ENCODE measurements around the gene SMPD4.
"Not testable (repeated sequence)": the region's sequence is repeated elsewhere in the genome, so short reads cannot be mapped to it uniquely, and the experiment has no call there.

Gene SMPD4

DNA sequence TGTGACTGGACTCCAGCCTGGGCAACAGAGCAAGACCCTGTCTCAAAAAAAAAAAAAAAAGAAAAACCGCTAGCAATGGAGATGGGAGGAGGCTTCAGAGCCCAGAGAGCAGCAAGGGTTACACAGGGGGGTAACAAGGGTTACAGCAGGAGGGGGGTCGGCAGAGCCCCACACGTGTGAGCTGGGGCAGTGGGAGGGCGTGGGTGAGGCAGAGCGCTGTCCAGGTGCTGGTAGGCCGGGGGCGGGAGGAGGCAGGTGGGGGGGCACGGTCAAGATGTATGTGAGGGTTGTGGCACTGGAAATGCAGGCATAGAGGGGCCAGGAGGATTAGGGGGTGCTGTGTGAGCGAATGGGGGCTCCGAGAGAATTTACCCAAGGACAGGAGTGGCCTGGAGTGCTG, 4.0 kb upstream of the SMPD4 start:
- Histone ChIP-seq H2BK120ac (ENCODE audit: low read depth, low read length) (no peak overlapping the region), H3K18ac (ENCODE audit: low read depth in 1 of 2, low read length in 2 of 2) (no peak overlapping the region), H3K27me3 (ENCODE audit: control insufficient read depth in 1 of 2, insufficient read depth in 1 of 2, low read length in 2 of 2) (no peaks in the 10 kb centered on the region), H3K9me3 (ENCODE audit: control insufficient read depth, low read length) (no peaks in the 10 kb centered on the region), H4K91ac (ENCODE audit: low read length) (no peak overlapping the region), H3K79me1 (replicated peaks; ENCODE audit: low read length, poor library complexity, severe bottlenecking) (peaks cover 25% of the 10 kb centered on the region), H2BK5ac (ENCODE audit: low read depth, low read length, poor library complexity, severe bottlenecking) (no peak overlapping the region), H3K14ac (ENCODE audit: low read length in 2 of 2) (no peak overlapping the region), H2BK12ac (ENCODE audit: low read length in 2 of 2) (no peak overlapping the region), H3K4me2 (ENCODE audit: low read length, poor library complexity, severe bottlenecking) (no peak overlapping the region), H3K27ac (ENCODE audit: low read length, poor library complexity, severe bottlenecking) (no peak overlapping the region), H2BK15ac (ENCODE audit: low read depth, poor library complexity, severe bottlenecking) (no peak overlapping the region), H3K36me3 (ENCODE audit: control insufficient read depth in 1 of 2, insufficient read depth in 2 of 2, low read depth in 1 of 2, low read length in 2 of 2) (peaks cover 0 to 32% of the 10 kb centered on the region in 2 experiments), H3K4me3 (ENCODE audit: insufficient read depth in 1 of 2, low read depth in 1 of 2, low read length in 2 of 2) (no peak overlapping the region), H3K4ac (ENCODE audit: low read depth in 1 of 2, low read length in 2 of 2) (no peak overlapping the region), H3K4me1 (ENCODE audit: control insufficient read depth, insufficient read depth, low read depth, low read length) (peaks cover 28% of the 10 kb centered on the region), H2AK5ac (ENCODE audit: low read length, severe bottlenecking) (no peak overlapping the region), H2AFZ (ENCODE audit: low read depth, low read length) (no peak overlapping the region), H3K9ac (ENCODE audit: low read length) (no peak overlapping the region), H4K8ac (ENCODE audit: low read length) (no peak overlapping the region), H3K23ac (ENCODE audit: low read length in 2 of 2) (no peak overlapping the region)
- DNase-seq = no peak
- 98% methylated on average over 2 of the region's 10 CpGs for WGBS

DNA sequence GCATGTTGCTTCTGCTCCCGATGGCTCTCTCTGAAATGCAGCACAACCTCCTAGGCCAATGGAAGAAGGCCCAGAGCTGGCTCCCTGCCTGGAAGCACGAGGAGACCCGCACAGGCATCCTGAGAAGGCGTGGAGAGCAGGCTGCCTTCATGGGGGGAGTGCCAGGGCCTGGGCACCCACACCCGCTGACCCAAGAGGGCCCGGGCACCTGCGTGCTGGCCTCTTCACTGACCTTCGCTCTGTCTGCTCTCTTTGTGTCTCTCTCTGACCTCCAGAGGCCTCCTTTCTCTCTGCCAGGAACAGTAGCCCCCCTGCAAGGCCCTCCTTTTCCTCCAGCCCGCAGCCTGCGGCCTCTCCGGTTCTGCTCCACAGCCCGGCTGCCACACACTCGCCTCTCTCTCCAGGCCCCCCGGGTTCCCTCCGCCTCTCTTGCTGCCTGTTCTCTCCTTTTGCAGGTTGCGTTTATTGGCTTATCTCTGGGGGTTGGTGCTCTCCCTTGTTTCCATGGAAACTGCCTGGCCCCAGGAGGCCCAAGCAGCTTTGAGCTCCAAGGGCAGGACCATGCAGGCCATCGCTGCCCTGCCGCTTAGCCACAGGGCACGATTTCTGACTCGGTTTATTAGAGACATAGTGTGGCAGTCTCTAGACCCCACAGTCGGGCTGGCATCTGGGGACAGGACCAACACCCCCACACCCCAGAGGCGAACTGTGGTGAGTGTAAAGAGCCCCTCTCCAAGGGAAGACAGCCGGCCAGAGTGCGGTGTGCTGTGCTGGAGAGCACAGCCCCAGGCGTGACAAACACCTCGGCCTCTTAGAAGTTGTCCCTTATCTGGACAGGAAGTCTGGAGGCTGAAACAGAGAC, 2.3 kb upstream of the SMPD4 start:
- Histone ChIP-seq H3K79me1 (replicated peaks; ENCODE audit: low read length, poor library complexity, severe bottlenecking) (peaks cover 16% of the 10 kb centered on the region), H3K18ac (ENCODE audit: low read depth in 1 of 2, low read length in 2 of 2) (peak overlapping the region in 1 of 2 experiments; percentile 49), H4K8ac (ENCODE audit: low read length) (peak overlapping the region; percentile 66), H2BK12ac (ENCODE audit: low read length in 2 of 2) (no peak overlapping the region), H3K23ac (ENCODE audit: low read length in 2 of 2) (no peak overlapping the region), H2AFZ (ENCODE audit: low read depth, low read length) (no peak overlapping the region), H3K4ac (ENCODE audit: low read depth in 1 of 2, low read length in 2 of 2) (no peak overlapping the region), H3K27ac (ENCODE audit: low read length, poor library complexity, severe bottlenecking) (peak overlapping the region; percentile 55), H3K14ac (ENCODE audit: low read length in 2 of 2) (no peak overlapping the region), H2BK120ac (ENCODE audit: low read depth, low read length) (no peak overlapping the region), H2BK15ac (ENCODE audit: low read depth, poor library complexity, severe bottlenecking) (no peak overlapping the region), H3K9me3 (ENCODE audit: control insufficient read depth, low read length) (no peaks in the 10 kb centered on the region), H3K27me3 (ENCODE audit: control insufficient read depth in 1 of 2, insufficient read depth in 1 of 2, low read length in 2 of 2) (no peaks in the 10 kb centered on the region), H2AK5ac (ENCODE audit: low read length, severe bottlenecking) (no peak overlapping the region), H3K4me2 (ENCODE audit: low read length, poor library complexity, severe bottlenecking) (peak overlapping the region; percentile 86), H3K4me1 (ENCODE audit: control insufficient read depth, insufficient read depth, low read depth, low read length) (peaks cover 36% of the 10 kb centered on the region), H3K36me3 (ENCODE audit: control insufficient read depth in 1 of 2, insufficient read depth in 2 of 2, low read depth in 1 of 2, low read length in 2 of 2) (peaks cover 0 to 23% of the 10 kb centered on the region in 2 experiments), H4K91ac (ENCODE audit: low read length) (no peak overlapping the region), H3K9ac (ENCODE audit: low read length) (peak overlapping the region; percentile 87), H2BK5ac (ENCODE audit: low read depth, low read length, poor library complexity, severe bottlenecking) (no peak overlapping the region), H3K4me3 (ENCODE audit: insufficient read depth in 1 of 2, low read depth in 1 of 2, low read length in 2 of 2) (peak overlapping the region in 1 of 2 experiments; percentile 94)
- DNase-seq = peak; percentile 19
- WGBS = 69% methylated on average over 26 of the region's 26 CpGs

DNA sequence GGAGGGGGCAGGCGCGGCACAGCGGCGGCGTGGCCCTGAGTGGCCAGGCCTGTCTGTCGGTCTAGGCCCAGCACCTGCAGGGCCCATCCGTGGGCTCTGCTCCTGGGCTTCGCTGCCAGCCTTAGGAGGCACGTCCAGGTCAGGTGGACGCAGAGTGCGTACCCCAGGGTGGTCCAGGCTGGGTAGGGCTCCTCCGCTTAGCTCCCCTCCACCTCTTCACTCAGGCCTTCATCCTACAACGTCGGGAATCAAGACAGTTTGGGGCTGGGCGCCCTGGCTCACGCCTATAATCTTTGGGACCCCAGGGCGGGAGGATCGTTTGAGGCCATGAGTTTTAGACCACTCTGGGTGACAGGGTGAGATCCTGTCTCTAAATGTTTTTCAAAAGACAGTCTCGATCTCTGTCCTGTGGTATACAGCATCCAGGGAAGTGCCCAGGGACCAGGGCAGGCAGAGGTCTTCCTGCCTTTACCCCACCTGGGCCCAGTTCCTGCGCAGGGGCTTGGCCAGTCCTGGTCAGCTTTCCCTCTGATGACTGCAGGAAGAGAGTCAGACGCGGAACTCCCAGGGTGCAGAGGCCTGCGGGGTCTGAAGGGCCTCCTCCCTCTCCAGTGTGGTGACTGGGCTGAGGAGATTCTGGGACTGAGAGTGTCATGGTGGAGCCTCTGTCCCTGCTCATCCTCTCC, 1.6 kb upstream of the SMPD4 start:
- H3K4me2 ChIP-seq (ENCODE audit: low read length, poor library complexity, severe bottlenecking) = peak overlapping the region; percentile 86
- peak overlapping the region; percentile 61 to 94 for H3K4me3 ChIP-seq (ENCODE audit: insufficient read depth in 1 of 2, low read depth in 1 of 2, low read length in 2 of 2)
- WGBS = 43% methylated on average over 14 of the region's 23 CpGs

More for the DNA sequence above, 1.6 kb upstream of the SMPD4 start:
- H3K79me1 ChIP-seq (replicated peaks; ENCODE audit: low read length, poor library complexity, severe bottlenecking) = peaks cover 13% of the 10 kb centered on the region
- peak overlapping the region; percentile 87 for H3K9ac ChIP-seq (ENCODE audit: low read length)
- H3K4ac ChIP-seq (ENCODE audit: low read depth in 1 of 2, low read length in 2 of 2) = peak overlapping the region; percentile 24 to 46
- not testable (repeated sequence) for H2AK5ac ChIP-seq (ENCODE audit: low read length, severe bottlenecking); H2BK15ac ChIP-seq (ENCODE audit: low read depth, poor library complexity, severe bottlenecking); H3K27me3 ChIP-seq (ENCODE audit: control insufficient read depth in 1 of 2, insufficient read depth in 1 of 2, low read length in 2 of 2); H2BK5ac ChIP-seq (ENCODE audit: low read depth, low read length, poor library complexity, severe bottlenecking); H2BK120ac ChIP-seq (ENCODE audit: low read depth, low read length); H3K23ac ChIP-seq (ENCODE audit: low read length in 2 of 2); H2BK12ac ChIP-seq (ENCODE audit: low read length in 2 of 2); H3K9me3 ChIP-seq (ENCODE audit: control insufficient read depth, low read length); H3K14ac ChIP-seq (ENCODE audit: low read length in 2 of 2)
- H4K91ac ChIP-seq (ENCODE audit: low read length) = peak overlapping the region; percentile 91
- peak overlapping the region; percentile 55 for H3K27ac ChIP-seq (ENCODE audit: low read length, poor library complexity, severe bottlenecking)
- peak; percentile 23 for DNase-seq
- H3K36me3 ChIP-seq (ENCODE audit: control insufficient read depth in 1 of 2, insufficient read depth in 2 of 2, low read depth in 1 of 2, low read length in 2 of 2) = peaks cover 0 to 16% of the 10 kb centered on the region in 2 experiments
- peak overlapping the region; percentile 66 for H2AFZ ChIP-seq (ENCODE audit: low read depth, low read length)
- peak overlapping the region; percentile 92 for H4K8ac ChIP-seq (ENCODE audit: low read length)
- peak overlapping the region; percentile 28 to 43 for H3K18ac ChIP-seq (ENCODE audit: low read depth in 1 of 2, low read length in 2 of 2)
- H3K4me1 ChIP-seq (ENCODE audit: control insufficient read depth, insufficient read depth, low read depth, low read length) = peaks cover 33% of the 10 kb centered on the region
